ENCODE results near the gene TTC32.
A peak's percentile ranks its signal among the peaks of the same experiment; 100 is the strongest.
"Not testable (repeated sequence)": the region's sequence is repeated elsewhere in the genome, so short reads cannot be mapped to it uniquely, and the experiment has no call there.

TTC32 gene

DNA sequence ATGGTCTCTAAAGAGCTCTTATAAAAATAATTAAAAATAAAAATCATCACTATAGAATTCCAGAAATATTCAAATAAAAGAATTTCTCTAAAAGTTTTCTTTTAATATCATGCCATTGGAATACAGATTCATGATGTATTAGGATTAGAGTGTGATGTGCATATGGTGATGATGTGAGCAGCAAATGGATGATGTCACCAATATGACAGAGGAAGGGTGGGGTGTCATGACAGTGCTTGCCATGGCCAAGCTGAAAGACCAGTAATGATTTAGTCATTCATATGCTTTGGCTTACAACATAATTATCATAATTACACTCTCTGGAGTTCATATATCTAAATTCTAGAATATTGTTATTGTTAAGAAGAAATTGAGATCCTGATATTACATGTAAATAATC, 27.4 kb upstream of the TTC32 start:
- Histone ChIP-seq H3K9me3 (ENCODE audit: control insufficient read depth, low read length) (no peaks in the 10 kb centered on the region), H3K36me3 (ENCODE audit: control insufficient read depth, insufficient read depth, low read length) (peaks cover 37% of the 10 kb centered on the region), H3K4me1 (ENCODE audit: control insufficient read depth, insufficient read depth, low read length, poor library complexity, severe bottlenecking) (peaks cover 4% of the 10 kb centered on the region), H3K4me3 (ENCODE audit: extremely low read depth, insufficient read depth, low read length, poor library complexity, severe bottlenecking) (no peak overlapping the region), H3K27ac (ENCODE audit: low read depth, low read length, severe bottlenecking) (no peak overlapping the region)

DNA sequence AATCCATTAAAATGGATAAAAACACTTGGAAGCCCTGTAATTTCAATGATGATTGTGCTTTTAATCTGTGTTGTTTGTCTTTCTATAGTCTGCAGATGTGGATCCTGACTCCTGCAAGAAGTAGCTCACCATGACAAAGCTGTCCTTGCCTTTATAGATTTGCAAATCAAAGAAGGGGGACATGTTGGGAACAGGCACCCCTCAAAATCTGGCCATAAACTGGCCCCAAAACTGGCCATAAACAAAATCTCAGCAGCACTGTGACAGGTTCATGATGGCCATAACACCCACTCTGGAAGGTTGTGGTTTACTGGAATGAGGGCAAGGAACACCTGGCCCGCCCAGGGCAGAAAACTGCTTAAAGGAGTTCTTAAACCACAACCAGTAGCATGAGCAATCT, 26.0 kb upstream of the TTC32 start:
- H3K9me3 ChIP-seq (ENCODE audit: control insufficient read depth, low read length); H3K4me1 ChIP-seq (ENCODE audit: control insufficient read depth, insufficient read depth, low read length, poor library complexity, severe bottlenecking); H3K27ac ChIP-seq (ENCODE audit: low read depth, low read length, severe bottlenecking); H3K4me3 ChIP-seq (ENCODE audit: extremely low read depth, insufficient read depth, low read length, poor library complexity, severe bottlenecking): not testable (repeated sequence)
- peaks cover 41% of the 10 kb centered on the region for H3K36me3 ChIP-seq (ENCODE audit: control insufficient read depth, insufficient read depth, low read length)
- WGBS, 2 experiments (ENCODE audit: insufficient coverage in 2 of 2) = no CpG with 5 or more reads among the region's 1 CpG

GRCh38 chr2:19924526-19924925, 22.7 kb upstream of the TTC32 start:
- H3K27ac ChIP-seq (ENCODE audit: low read depth, low read length, severe bottlenecking); H3K4me3 ChIP-seq (ENCODE audit: extremely low read depth, insufficient read depth, low read length, poor library complexity, severe bottlenecking); H3K9me3 ChIP-seq (ENCODE audit: control insufficient read depth, low read length); H3K4me1 ChIP-seq (ENCODE audit: control insufficient read depth, insufficient read depth, low read length, poor library complexity, severe bottlenecking): not testable (repeated sequence)
- WGBS, 2 experiments (ENCODE audit: insufficient coverage in 2 of 2) = 84 to 96% methylated on average over 3 to 4 of the region's 4 CpGs
- peaks cover 35% of the 10 kb centered on the region for H3K36me3 ChIP-seq (ENCODE audit: control insufficient read depth, insufficient read depth, low read length)

DNA sequence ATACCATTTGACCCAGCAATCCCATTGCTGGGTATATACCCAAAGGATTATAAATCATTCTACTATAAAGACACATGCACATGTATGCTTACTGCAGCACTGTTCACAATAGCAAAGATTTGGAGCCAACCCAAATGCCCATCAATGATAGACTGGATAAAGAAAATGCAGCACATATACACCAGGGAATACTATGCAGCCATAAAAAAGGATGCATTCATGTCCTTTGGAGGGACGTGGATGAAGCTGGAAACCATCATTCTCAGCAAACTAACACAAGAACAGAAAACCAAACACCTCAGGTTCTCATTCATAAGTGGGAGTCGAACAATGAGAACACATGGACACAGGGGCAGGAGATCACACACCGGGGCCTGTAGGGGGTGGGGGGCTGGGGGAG, 20.4 kb upstream of the TTC32 start:
- not testable (repeated sequence) for H3K27ac ChIP-seq (ENCODE audit: low read depth, low read length, severe bottlenecking); H3K4me3 ChIP-seq (ENCODE audit: extremely low read depth, insufficient read depth, low read length, poor library complexity, severe bottlenecking); H3K9me3 ChIP-seq (ENCODE audit: control insufficient read depth, low read length); H3K4me1 ChIP-seq (ENCODE audit: control insufficient read depth, insufficient read depth, low read length, poor library complexity, severe bottlenecking)
- 80% methylated on average over 1 of the region's 3 CpGs; no CpG with 5 or more reads in 1 of the 2 experiments for WGBS, 2 experiments (ENCODE audit: insufficient coverage in 2 of 2)
- peaks cover 12% of the 10 kb centered on the region for H3K36me3 ChIP-seq (ENCODE audit: control insufficient read depth, insufficient read depth, low read length)

GRCh38 chr2:19916385-19916950, 14.7 kb upstream of the TTC32 start:
- H3K27ac ChIP-seq (ENCODE audit: low read depth, low read length, severe bottlenecking) = no peak overlapping the region
- 80 to 90% methylated on average over 2 to 3 of the region's 6 CpGs for WGBS, 2 experiments (ENCODE audit: insufficient coverage in 2 of 2)
- H3K9me3 ChIP-seq (ENCODE audit: control insufficient read depth, low read length) = no peaks in the 10 kb centered on the region
- peaks cover 5% of the 10 kb centered on the region for H3K36me3 ChIP-seq (ENCODE audit: control insufficient read depth, insufficient read depth, low read length)
- H3K4me3 ChIP-seq (ENCODE audit: extremely low read depth, insufficient read depth, low read length, poor library complexity, severe bottlenecking) = no peak overlapping the region
- H3K4me1 ChIP-seq (ENCODE audit: control insufficient read depth, insufficient read depth, low read length, poor library complexity, severe bottlenecking) = peaks cover 16% of the 10 kb centered on the region

DNA sequence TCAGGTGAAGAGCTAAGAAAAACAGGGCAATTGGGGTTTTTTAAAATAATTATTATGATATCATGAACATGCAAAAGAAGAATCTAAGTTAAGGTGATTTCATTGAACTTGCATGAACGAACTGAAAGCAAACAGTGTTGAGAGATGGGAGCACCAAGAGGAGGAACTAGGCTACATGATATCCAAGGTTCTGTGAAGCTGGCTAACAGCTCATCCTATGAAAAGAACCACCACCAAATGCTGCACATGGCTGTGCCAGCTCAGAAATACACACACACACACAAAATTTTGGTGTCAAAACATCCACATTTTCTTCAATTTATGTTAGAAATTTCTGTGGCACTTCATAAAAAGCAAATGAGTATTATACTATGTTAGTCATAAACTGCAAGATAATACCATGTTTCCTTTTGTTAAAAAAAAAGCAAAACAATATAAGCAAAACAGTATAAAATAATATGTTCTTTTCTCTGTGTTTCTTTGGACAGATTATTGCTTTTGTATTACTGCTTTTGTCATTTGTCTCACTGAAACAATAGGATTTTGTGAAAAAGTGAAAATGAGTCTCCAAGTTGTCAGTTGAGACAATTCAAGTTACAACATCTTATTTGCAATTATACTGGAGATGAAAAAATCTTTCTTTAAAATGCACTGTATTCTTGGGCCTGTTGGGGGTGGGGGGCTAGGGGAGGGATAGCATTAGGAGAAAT, 12.6 kb upstream of the TTC32 start:
- Histone ChIP-seq H3K9me3 (ENCODE audit: control insufficient read depth, low read length) (no peaks in the 10 kb centered on the region), H3K36me3 (ENCODE audit: control insufficient read depth, insufficient read depth, low read length) (peaks cover 5% of the 10 kb centered on the region), H3K27ac (ENCODE audit: low read depth, low read length, severe bottlenecking) (no peak overlapping the region), H3K4me1 (ENCODE audit: control insufficient read depth, insufficient read depth, low read length, poor library complexity, severe bottlenecking) (peaks cover 17% of the 10 kb centered on the region), H3K4me3 (ENCODE audit: extremely low read depth, insufficient read depth, low read length, poor library complexity, severe bottlenecking) (no peak overlapping the region)
- whole genome bisulfite sequencing, 2 experiments (ENCODE audit: insufficient coverage in 2 of 2) = 86% methylated on average over 1 of the region's 1 CpG; no CpG with 5 or more reads in 1 of the 2 experiments

GRCh38 chr2:19911808-19912509, 10.2 kb upstream of the TTC32 start:
- H3K27ac ChIP-seq (ENCODE audit: low read depth, low read length, severe bottlenecking) = no peak overlapping the region
- H3K4me3 ChIP-seq (ENCODE audit: extremely low read depth, insufficient read depth, low read length, poor library complexity, severe bottlenecking) = no peak overlapping the region
- H3K36me3 ChIP-seq (ENCODE audit: control insufficient read depth, insufficient read depth, low read length) = peaks cover 5% of the 10 kb centered on the region
- H3K9me3 ChIP-seq (ENCODE audit: control insufficient read depth, low read length) = no peaks in the 10 kb centered on the region
- 84 to 94% methylated on average over 7 to 9 of the region's 9 CpGs for WGBS, 2 experiments (ENCODE audit: insufficient coverage in 2 of 2)
- peaks cover 17% of the 10 kb centered on the region for H3K4me1 ChIP-seq (ENCODE audit: control insufficient read depth, insufficient read depth, low read length, poor library complexity, severe bottlenecking)

DNA sequence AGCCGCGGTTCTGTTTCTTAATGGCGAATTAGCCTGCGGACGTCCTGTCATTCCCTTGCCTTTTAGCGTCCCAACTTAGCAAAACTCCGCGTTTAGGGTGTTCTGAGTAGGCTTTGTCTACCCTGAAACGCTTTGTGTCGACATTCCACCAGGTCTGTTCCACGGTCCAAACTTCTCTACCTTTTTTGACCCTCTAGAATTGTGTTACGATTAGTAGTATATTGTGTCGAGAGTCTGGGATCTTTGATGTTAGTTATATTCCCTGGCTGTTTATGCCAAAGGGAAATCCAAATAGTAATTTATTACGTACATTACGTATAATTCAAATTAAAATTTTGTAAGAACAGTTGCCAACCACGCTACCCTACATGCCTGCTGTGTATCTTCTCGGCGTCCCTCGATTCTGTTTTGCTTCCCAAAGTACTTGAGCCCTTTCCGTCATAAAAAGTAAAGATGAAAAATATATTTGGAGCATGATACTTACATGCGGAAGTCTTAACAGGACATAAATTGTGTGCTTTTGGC, 495 bp upstream of the TTC32 start:
- Histone ChIP-seq H3K9me3 (ENCODE audit: control insufficient read depth, low read length) (no peaks in the 10 kb centered on the region), H3K27ac (ENCODE audit: low read depth, low read length, severe bottlenecking) (peak overlapping the region; percentile 95), H3K4me3 (ENCODE audit: extremely low read depth, insufficient read depth, low read length, poor library complexity, severe bottlenecking) (peak overlapping the region; percentile 73), H3K4me1 (ENCODE audit: control insufficient read depth, insufficient read depth, low read length, poor library complexity, severe bottlenecking) (peaks cover 4% of the 10 kb centered on the region), H3K36me3 (ENCODE audit: control insufficient read depth, insufficient read depth, low read length) (no peaks in the 10 kb centered on the region)
- 0 to 7% methylated on average over 8 to 11 of the region's 21 CpGs for WGBS, 2 experiments (ENCODE audit: insufficient coverage in 2 of 2)

DNA sequence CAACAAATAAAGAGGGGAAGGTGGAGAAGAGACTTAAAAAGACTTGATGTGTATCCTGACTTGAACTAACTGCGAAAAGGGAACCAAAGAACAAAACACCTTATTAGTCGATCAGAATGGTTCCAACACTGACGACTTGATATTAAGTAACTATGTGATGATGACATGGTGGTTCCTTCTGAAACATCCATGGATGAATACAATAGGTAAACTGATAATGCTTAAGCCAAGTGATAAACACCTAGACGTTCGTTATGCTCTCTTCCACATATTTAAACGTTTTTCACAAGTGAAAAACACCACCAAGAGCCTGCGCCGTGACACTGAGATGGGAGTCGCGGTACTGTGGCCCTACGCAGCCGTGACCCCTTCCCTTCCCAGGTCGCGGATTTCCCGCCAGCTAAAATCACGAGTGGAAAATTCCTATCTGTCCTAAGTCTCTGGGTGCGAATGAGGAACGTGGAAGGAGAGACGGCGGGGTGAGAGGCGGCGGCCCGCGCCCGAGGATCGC, 797 bp downstream of the TTC32 start:
- WGBS, 2 experiments (ENCODE audit: insufficient coverage in 2 of 2) = 1 to 8% methylated on average over 21 to 23 of the region's 26 CpGs
- peak overlapping the region; percentile 95 for H3K27ac ChIP-seq (ENCODE audit: low read depth, low read length, severe bottlenecking)
- H3K4me3 ChIP-seq (ENCODE audit: extremely low read depth, insufficient read depth, low read length, poor library complexity, severe bottlenecking) = peak overlapping the region; percentile 73
- no peaks in the 10 kb centered on the region for H3K9me3 ChIP-seq (ENCODE audit: control insufficient read depth, low read length)
- no peaks in the 10 kb centered on the region for H3K36me3 ChIP-seq (ENCODE audit: control insufficient read depth, insufficient read depth, low read length)
- peaks cover 4% of the 10 kb centered on the region for H3K4me1 ChIP-seq (ENCODE audit: control insufficient read depth, insufficient read depth, low read length, poor library complexity, severe bottlenecking)

DNA sequence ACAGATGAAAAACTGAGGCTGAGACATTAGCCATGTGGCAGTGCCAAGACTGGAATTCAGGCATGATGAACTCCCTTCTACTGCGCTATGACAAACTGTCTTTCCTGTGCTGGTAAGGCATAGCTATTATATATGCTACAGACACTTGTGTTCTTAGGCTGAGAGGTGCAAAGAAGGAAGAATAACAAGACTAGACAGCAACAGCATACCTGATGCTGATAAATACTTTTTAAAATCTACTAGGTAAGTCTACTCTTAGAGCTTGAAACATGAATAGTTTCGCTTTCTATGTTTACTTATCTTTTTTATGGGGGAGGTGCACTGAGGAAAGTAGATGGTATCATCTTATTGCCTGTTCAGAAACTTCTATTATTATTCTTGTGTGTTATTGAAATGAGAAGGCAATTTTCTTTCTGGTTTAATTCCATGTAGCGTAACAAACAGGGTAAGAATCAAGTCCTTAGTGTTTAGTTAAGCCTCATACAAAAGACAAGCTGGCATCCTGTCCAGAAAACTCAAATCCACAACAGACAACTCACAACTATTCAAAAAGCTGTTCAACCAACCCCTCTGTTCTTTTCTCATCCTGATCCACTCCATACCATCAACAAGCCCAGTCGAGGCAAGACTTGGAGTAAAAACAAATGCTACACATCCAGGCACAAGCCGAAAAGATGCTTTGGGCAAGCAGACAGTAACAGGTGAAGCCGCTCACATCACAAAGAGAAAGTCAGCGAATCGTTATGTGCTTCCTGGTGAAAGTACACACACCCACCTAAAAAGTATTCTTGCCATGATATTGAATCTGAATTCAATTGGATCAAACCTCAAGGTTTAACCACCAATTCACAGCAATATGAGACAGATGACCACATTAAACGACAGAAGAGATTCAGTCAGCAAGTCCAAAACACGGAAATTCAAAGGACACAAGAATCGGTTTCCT, 1.5 kb downstream of the TTC32 start:
- Histone ChIP-seq H3K9me3 (ENCODE audit: control insufficient read depth, low read length) (no peaks in the 10 kb centered on the region), H3K27ac (ENCODE audit: low read depth, low read length, severe bottlenecking) (no peak overlapping the region), H3K4me1 (ENCODE audit: control insufficient read depth, insufficient read depth, low read length, poor library complexity, severe bottlenecking) (peaks cover 4% of the 10 kb centered on the region), H3K4me3 (ENCODE audit: extremely low read depth, insufficient read depth, low read length, poor library complexity, severe bottlenecking) (peak overlapping the region; percentile 73), H3K36me3 (ENCODE audit: control insufficient read depth, insufficient read depth, low read length) (no peaks in the 10 kb centered on the region)
- WGBS, 2 experiments (ENCODE audit: insufficient coverage in 2 of 2) = 36 to 58% methylated on average over 5 to 6 of the region's 11 CpGs
